Retina (tissue), 1 donor: Measurements from ENCODE around the gene ATF7.

Source experiments
- DNase-seq: peaks from one replicate; pipeline ENCODE4 v3.0.0-alpha.2; 2016

Gene ATF7

GRCh38 chr12:53516758-53517455, 109.3 kb downstream of the ATF7 start:
- no peak for DNase-seq

GRCh38 chr12:53515291-53515680, 110.9 kb downstream of the ATF7 start:
- no peak for DNase-seq

DNA sequence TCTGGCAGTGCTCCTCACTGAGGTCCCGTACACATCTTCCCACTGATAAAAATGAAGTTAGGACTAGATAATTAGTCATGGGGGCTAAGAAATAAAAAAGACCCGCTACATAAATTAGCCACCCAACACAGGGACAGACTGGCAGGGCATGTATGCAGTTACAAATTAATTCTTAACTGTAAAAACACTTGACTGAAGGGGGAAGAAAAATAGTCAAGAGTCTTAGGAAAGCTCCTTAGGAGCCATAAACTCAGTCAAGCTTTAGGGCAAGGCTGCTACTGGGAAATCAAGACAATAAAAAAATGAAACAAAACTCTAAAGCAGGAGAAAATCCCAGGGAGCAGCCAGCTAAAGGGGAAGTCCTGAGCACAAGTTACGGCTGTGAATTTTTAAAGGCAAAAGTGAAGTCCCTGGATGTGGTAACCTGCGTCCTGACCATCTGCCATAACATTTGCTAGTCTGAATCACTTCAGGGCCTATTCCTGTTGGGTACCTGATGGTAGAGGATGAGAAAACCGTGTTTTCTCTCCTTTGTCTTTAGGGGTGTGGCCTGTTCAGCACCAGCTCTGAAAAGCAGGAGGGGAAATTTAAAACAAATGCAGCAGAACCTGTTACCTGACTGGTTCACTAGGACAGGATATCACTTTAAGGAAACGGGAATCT, 111.4 kb downstream of the ATF7 start:
- no peak for DNase-seq

GRCh38 chr12:53513712-53514410, 112.3 kb downstream of the ATF7 start:
- DNase-seq = no peak

DNA sequence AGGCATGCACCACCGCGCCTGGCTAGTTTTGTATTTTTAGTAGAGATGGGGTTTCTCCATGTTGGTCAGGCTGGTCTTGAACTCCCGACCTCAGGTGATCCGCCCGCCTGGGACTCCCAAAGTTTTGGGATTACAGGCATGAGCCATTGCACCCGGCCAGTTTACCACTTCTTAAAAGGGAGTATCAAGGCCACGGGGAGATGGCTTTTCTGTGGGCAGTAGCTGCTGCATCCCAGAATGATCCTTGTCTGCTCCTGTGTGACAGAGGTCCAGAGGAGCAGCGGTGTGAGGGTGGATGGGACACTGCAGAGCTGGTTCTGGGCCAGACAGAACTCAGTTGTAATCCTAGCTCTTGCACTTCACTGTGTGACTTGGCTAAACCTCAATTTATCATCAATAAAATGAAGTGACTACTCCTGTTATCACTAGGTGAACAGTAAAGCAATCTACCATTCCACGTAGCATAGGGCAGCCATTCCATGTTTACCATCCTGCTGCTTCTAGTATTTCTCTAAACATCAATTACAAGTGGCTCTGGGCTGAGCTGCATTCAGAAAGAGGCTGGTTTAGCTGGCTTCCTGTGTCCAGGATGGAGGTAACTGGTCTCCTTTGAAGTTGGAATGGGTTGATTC, 115.9 kb downstream of the ATF7 start:
- DNase-seq = no peak

DNA sequence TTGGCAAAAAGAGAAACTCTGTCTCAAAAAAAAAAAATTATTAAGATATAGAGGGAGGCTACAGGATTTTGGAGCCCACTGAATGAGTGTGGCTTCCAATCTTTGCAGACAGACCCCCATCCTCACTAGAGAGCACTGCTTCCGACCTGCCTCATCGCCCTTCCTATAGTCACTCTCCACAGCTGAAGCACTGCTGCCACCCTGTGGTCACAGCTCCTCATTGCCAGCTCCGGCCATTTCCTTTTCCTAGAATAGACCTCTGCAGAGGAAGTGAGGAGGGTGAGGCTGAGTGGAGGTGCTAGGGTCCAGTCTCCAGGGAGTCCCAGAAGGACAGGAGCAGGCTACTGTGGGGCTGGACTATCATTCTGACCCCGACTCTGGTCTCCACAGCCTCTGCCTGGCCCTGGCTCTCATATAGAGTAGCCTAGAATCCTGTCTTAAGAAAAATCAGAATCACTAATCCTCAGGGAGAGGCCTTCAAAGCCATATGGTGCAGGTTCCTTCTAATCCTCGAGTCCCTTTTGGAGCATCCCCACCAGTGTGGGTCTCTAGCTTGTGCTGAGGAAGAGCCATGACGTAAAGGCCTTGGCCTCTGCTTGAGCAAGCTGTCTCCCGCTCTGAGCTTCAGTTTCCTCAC, 117.5 kb downstream of the ATF7 start:
- peak; percentile 92 for DNase-seq

DNA sequence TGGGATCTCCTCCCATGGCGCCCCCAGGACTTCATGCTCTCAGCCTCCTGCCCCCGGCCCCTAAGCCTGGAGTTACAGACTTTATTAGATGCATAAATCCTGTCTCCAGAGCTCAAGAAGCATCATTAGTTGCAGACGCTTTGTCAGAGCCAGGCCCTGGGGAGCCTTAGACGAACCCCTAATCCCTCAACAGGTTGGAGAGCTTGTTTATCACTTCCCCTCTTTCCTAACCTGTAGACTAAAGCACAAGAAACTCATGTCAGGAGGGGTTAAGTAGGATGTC, 118.6 kb downstream of the ATF7 start:
- no peak for DNase-seq

GRCh38 chr12:53506881-53507602, 119.1 kb downstream of the ATF7 start, which contains the start of gene NPFF:
TSS of gene NPFF (minus strand) at chr12:53507484. CDS start at chr12:53507474, 10 bp downstream.
- no peak for DNase-seq

DNA sequence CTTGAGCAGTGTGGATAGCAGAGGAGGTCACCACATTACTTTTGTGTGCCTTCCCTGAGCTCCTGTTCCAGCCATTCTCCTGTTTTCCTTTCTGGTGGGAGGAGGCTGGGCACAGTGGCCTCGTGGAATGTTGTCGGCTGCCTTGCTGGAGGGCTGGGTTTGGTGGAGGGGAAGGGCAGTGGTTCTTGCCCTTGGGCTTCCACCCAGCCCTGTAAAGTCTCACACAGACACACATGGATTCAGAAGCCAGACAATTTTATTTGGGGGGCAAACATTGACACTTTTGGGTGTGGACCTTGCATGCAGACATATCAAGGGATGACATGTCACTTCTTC, 119.8 kb downstream of the ATF7 start:
- no peak for DNase-seq

GRCh38 chr12:53505555-53506449, 120.4 kb downstream of the ATF7 start:
- no peak for DNase-seq

- no peak for DNase-seq
These were observed 121.1 kb downstream of the ATF7 start for GRCh38 chr12:53505086-53505485.

DNA sequence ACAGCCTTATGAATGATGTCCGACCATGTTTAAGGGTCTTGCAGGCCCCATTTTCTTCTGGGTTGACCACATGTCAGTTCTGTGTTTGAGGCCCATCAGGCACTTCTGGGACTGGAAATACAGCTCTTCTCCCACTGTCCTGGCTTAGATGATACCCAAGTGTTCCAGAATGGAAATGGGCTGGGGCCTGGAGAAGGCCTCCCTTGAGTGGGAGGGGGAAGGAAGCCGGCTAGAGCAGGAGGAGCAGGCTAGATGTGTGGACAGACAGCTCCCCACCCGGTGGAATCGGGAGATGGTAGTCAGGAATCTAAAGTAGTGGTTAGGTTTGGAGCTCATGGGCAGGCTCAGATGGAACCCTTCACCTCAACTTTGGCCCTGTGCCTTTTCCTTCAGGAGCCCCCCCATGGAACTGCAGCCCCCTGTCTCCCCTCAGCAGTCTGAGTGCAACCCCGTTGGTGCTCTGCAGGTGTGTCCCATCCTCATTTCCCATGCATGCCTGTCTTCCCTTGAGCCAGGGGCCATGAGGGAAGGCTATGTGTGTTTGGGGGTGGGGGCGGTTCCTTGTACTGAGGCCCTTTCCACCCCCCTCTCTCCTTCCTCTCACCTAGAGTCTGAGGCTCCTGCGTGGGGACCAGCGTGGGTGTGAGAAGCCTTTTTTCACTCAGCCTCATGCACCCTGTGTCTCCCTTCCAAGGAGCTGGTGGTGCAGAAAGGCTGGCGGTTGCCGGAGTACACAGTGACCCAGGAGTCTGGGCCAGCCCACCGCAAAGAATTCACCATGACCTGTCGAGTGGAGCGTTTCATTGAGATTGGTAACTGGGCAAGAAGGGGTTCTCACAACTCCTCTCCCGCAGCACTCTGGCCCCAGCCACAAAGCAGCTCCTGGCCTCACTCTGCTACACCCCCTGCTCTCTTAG, 121.9 kb downstream of the ATF7 start:
- DNase-seq = no peak

DNA sequence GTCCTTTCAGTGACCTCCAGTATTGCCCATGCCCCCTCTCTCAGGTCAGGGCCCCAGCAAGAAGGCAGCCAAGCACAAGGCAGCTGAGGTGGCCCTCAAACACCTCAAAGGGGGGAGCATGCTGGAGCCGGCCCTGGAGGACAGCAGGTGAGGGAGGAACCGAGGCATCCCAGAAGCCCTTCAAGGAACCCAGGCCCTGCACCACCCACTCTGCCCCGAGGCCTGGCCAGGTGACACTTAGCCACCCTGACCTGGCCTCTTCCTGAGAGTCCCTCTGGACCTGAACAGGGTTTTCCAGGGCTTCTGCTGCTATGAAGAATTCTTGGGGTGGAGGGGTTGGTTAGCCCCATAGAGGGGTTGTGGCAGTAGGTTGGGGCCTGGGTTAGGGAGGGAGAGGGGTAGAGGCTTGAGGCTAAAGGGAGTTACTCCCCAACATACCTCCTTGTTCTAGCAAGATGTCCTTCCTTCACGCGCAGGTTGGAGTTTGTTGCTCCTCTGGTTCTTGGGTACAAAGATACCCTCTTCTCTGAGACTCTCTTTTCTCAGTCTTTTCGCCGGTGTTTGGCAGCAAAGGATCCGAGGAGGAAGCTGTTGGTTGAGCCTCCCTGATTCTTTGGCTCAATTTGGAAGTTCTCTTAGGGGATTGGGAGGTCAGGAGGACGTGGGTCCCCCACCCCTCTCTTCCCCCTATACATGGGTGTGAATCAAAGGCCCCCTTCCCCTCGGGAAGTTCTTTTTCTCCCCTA, 123.0 kb downstream of the ATF7 start:
- no peak for DNase-seq

DNA sequence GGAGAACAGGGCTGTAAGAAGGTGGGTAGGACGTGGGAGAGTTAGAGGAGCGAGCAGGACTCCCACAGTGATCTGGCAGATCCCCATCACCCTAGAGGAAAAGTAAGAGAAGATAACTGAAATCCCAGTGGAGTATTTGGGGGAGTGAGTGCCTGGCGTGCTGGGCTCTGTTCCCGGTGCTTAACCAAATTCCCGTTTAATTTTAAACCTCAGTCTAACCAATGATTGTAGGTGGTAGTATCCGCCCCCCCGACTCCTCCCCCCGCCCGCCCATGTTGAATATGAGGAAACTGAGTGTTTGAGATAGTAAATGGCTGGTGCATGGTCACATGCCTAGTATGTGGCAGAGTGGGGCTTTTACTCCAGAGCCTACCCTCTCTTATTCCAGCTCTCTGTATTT, 123.9 kb downstream of the ATF7 start:
- no peak for DNase-seq

GRCh38 chr12:53501615-53502181, 124.5 kb downstream of the ATF7 start:
- DNase-seq = no peak

DNA sequence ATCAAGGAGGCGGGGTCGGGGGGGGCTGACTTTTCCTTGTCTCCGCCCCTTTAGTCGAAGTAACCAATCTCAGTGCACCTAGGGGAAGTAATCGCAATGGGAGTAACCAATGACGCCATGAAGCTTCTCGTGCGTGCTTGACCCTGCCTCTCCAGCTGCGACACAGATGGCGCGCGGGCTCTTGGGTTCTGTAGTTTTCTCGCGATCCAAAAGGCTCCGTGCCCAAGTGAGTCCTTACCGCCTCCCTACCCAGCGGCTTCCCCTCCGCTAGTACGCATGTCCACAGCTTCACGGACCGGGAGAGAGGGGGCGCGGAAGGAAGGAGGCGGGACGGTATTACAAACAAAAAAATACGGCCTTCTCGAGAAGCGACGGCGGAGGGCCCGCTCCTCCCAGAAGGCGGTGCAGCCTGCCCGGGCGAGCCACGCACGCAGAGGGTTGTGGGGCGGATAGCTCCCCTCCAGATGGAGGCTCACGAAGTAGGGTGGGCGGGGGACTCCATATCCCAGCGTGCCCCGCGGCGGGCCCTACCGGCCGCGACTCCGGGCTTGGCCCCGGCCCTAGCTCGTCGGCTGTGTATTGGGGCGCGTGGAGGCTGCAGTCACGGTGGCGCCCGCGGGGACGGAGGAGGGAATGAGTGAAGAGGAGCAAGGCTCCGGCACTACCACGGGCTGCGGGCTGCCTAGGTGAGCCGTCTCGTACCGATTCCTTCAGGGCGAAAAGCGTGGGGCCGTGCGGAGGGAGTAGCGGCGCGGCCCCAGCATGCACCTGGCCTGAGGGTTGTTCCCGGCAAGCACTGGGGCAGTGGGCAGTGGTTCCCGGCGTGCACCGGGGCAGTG, 125.2 kb downstream of the ATF7 start, which contains the start of gene TARBP2:
TSS of gene TARBP2 (plus strand) at position 508 of the 839 bp plus-strand sequence. CDS start at position 634, 126 bp downstream.
- peak; percentile 100 for DNase-seq

- no peak for DNase-seq
These were observed 125.9 kb downstream of the ATF7 start for GRCh38 chr12:53500142-53500775.
